Measurements from ENCODE around the gene ENOX1. TPM values are rescaled to one million over a fixed set of nuclear protein-coding genes. Genes with fewer than 3 reads are reported as not detected.

Gene ENOX1
- total and polyA plus RNA-seq, 2 of the 8 experiments (the other 6 are each of a cell fraction or from before 2014, with no cell fraction given) = 0.23 to 0.37 TPM

GRCh38 chr13:43273362-43273761 is 513.4 kb downstream of the ENOX1 start:
- H3K79me2 ChIP-seq (ENCODE audit: control insufficient read depth in 1 of 2, insufficient read depth in 2 of 2, low read length in 2 of 2) = no peaks in the 10 kb centered on the region
- H3K4me3 ChIP-seq (ENCODE audit: extremely low read depth in 1 of 4, insufficient read depth in 2 of 4, low read depth in 3 of 4, low read length in 4 of 4) = no peak overlapping the region
- DNase-seq (ENCODE audit: low read depth in 1 of 2, low spot score in 2 of 2) (no peak), FAIRE-seq (no peak)
- ChIA-PET CTCF (ENCODE audit: partially characterized antibody) (no interaction called here), POLR2A (ENCODE audit: partially characterized antibody) (no interaction called here)
- no peaks in the 10 kb centered on the region for H3K79me1 ChIP-seq (ENCODE audit: low read depth, low read length)
- H2BK12ac ChIP-seq (ENCODE audit: low read depth, low read length) = no peak overlapping the region
- H4K91ac ChIP-seq (replicated peaks; ENCODE audit: insufficient read length, low read length) = no peak overlapping the region
- H3K23me2 ChIP-seq (ENCODE audit: low read depth, low read length) = no peaks in the 10 kb centered on the region
- H2AK5ac ChIP-seq (ENCODE audit: low read depth, low read length) = no peak overlapping the region
- H3K36me3 ChIP-seq (ENCODE audit: control insufficient read depth in 2 of 4, insufficient read depth in 4 of 4, low read length in 3 of 4) = no peaks in the 10 kb centered on the region
- H3K27me3 ChIP-seq (replicated peaks in 1 of 4; ENCODE audit: control insufficient read depth in 3 of 4, extremely low read depth in 1 of 4, insufficient read depth in 3 of 4, low read length in 3 of 4) = no peaks in the 10 kb centered on the region
- H4K8ac ChIP-seq (ENCODE audit: extremely low read depth, insufficient read depth, low read length) = no peak overlapping the region
- no peak overlapping the region for H2BK15ac ChIP-seq (ENCODE audit: low read length)
- no peak overlapping the region for H4K5ac ChIP-seq (ENCODE audit: insufficient read length, low read depth, low read length)
- peaks cover 0 to 6% (median 0%) of the 10 kb centered on the region in 4 experiments; a peak in 1 of 7 replicates for H3K4me1 ChIP-seq (replicated peaks in 1 of 4; ENCODE audit: control insufficient read depth in 3 of 4, insufficient read depth in 4 of 4, low read length in 3 of 4)
- no peak overlapping the region for H3K9ac ChIP-seq (replicated peaks in 1 of 4; ENCODE audit: extremely low read depth in 1 of 4, low read depth in 3 of 4, low read length in 3 of 4)
- no peak overlapping the region for H3K56ac ChIP-seq (replicated peaks; ENCODE audit: insufficient read length, low read depth, low read length)
- no peak overlapping the region for H2BK5ac ChIP-seq (ENCODE audit: low read depth, low read length)
- 89% methylated on average over 2 of the region's 2 CpGs; no CpG with 5 or more reads in 1 of the 2 experiments for WGBS, 2 experiments (ENCODE audit: extremely low coverage in 1 of 2, insufficient coverage in 1 of 2, insufficient read length in 1 of 2, insufficient replicate concordance in 2 of 2, low coverage in 1 of 2, low lambda C conversion rate in 2 of 2, missing lambda C conversion rate in 1 of 2)
- no peak overlapping the region for H3K4me2 ChIP-seq (ENCODE audit: insufficient read depth in 1 of 2, low read depth in 2 of 2, low read length in 2 of 2)
- H3K14ac ChIP-seq (ENCODE audit: insufficient read length) = no peak overlapping the region
- H3K23ac ChIP-seq (ENCODE audit: insufficient read length) = no peak overlapping the region
- no peak for TF ChIP-seq HDAC6 (IDR thresholded peaks at IDR 0.05; ENCODE audit: low read depth, low read length)
- TF ChIP-seq SP1 (IDR thresholded peaks at IDR 0.05; ENCODE audit: low read depth, low read length) = no peak
- TF ChIP-seq POLR2AphosphoS5 (IDR thresholded peaks at IDR 0.05; ENCODE audit: low read depth, low read length) = no peak
- no peak for TF ChIP-seq ZNF274 (IDR thresholded peaks at IDR 0.05; ENCODE audit: borderline replicate concordance, extremely low read depth, low read length)
- no peak for TF ChIP-seq TBP (IDR thresholded peaks at IDR 0.05; ENCODE audit: low read depth, low read length)
- no peak for TF ChIP-seq FOSL1 (IDR thresholded peaks at IDR 0.05; ENCODE audit: insufficient read depth, low read depth, low read length)
- no peak for TF ChIP-seq GABPA (IDR thresholded peaks at IDR 0.05; ENCODE audit: borderline replicate concordance, insufficient read depth, low read length)
- TF ChIP-seq CEBPB (IDR thresholded peaks at IDR 0.05; ENCODE audit: low read depth, low read length) = no peak
- no peak for TF ChIP-seq NRF1 (IDR thresholded peaks at IDR 0.05; ENCODE audit: low read depth, low read length)
- no peak for TF ChIP-seq JUN (IDR thresholded peaks at IDR 0.05; ENCODE audit: low read depth, low read length)
- TF ChIP-seq ATF3 (IDR thresholded peaks at IDR 0.05; ENCODE audit: insufficient read depth, low read depth, low read length) = no peak
- TF ChIP-seq EP300 (IDR thresholded peaks at IDR 0.05; ENCODE audit: borderline replicate concordance in 1 of 2, low read depth in 2 of 2, low read length in 2 of 2) = no peak
- H4K20me1 ChIP-seq (replicated peaks in 1 of 2; ENCODE audit: control insufficient read depth in 1 of 2, insufficient read depth in 2 of 2, low read length in 2 of 2) = no peaks in the 10 kb centered on the region
- H3K27ac ChIP-seq (ENCODE audit: low read depth, low read length) = no peak overlapping the region
- H2BK20ac ChIP-seq (ENCODE audit: low read length) = no peak overlapping the region
- no peaks in the 10 kb centered on the region for H3K9me3 ChIP-seq (ENCODE audit: insufficient read depth in 2 of 2, low read depth in 1 of 2, low read length in 1 of 2)
- no peak overlapping the region for H2BK120ac ChIP-seq (replicated peaks; ENCODE audit: low read depth, low read length)
- H3K18ac ChIP-seq (ENCODE audit: extremely low read depth, low read length) = no peak overlapping the region
- no peak overlapping the region for H2AFZ ChIP-seq (ENCODE audit: low read length)
- no peak overlapping the region for H3K4ac ChIP-seq (replicated peaks; ENCODE audit: insufficient read length, low read depth, low read length)

Measured in H1 (cell line).